K562 (cell line): ENCODE results near the gene MERTK. TPM values are rescaled to one million over a fixed set of nuclear protein-coding genes. Genes with fewer than 3 reads are reported as not detected.
A peak's percentile ranks its signal among the peaks of the same experiment; 100 is the strongest.

ENCODE experiments used
- ATAC-seq: fragments of 200-7000 bp; cut with Tn5 transposase; 3 replicates; pipeline ENCODE4 v1.9.1; 2020; ENCODE audit warnings: moderate library complexity
- BruUV-seq: library from RNA; stranded (reverse); fragments of 400-500 nt; replicated peaks from 2 replicates; lab custom pipeline; 2021; lab: Mats Ljungman, UMichigan
- CTCF ChIA-PET: fragments of 300-600 bp; formaldehyde crosslinking; extraction: SDS; loops from one replicate; lab custom pipeline; 2021; ENCODE audit warnings: low intra/inter-chr PET ratio; lab: Yijun Ruan, JAX
- POLR2A ChIA-PET: fragments of 300-600, 350-650 bp; sonication (Branson Sonifier 250); formaldehyde crosslinking; extraction: SDS; loops from one replicate; lab custom pipeline; 2021; ENCODE audit warnings: antibody characterized with exemption, inconsistent platforms; lab: Yijun Ruan, JAX
- DNase-seq, 4 experiments: peaks; one replicate each; pipeline versions ENCODE4 v3.0.0 to v3.0.0-alpha.2; 2011 to 2018; ENCODE audit warnings: low spot score in 3 of 4, mixed read lengths in 3 of 4; ENCODE audit errors: extremely low read depth in 1 of 4
- FAIRE-seq: peaks from 2 replicates; lab custom pipeline; 2011; peaks lifted over from hg19 to GRCh38; lab: Jason Lieb, UNC
- H2AFZ ChIP-seq: 2 replicates; pipeline ENCODE4 v1.6.0; 2011; ENCODE audit warnings: low read depth, low read length, control low read depth, inconsistent platforms
- H3K27ac ChIP-seq: fragments of 200-600 bp; 3 replicates; pipeline ENCODE4 v1.8.0; 2011; ENCODE audit warnings: low read depth, mild to moderate bottlenecking, control low read depth, inconsistent platforms, low read length, moderate library complexity, mixed read lengths; ENCODE audit errors: extremely low read depth
- H3K27me3 ChIP-seq, 2 experiments: fragments of 300-600 bp in 1 of 2; 2 replicates in 1 of 2; 3 replicates in 1 of 2; pipeline versions ENCODE4 v1.6.0 to v1.8.0; 2011; ENCODE audit warnings: inconsistent platforms in 2 of 2, low read length in 2 of 2, mild to moderate bottlenecking in 1 of 2, mixed read lengths in 1 of 2, moderate library complexity in 1 of 2; ENCODE audit not compliant: control insufficient read depth in 2 of 2, insufficient read depth in 2 of 2
- H3K36me3 ChIP-seq: fragments of 300-600 bp; 3 replicates; pipeline ENCODE4 v1.8.0; 2011; ENCODE audit warnings: mild to moderate bottlenecking, low read length, inconsistent platforms; ENCODE audit not compliant: control insufficient read depth, insufficient read depth
- H3K4me1 ChIP-seq, 2 experiments: fragments of 200-600 bp in 1 of 2; replicated peaks in 1 of 2; 2 replicates in 1 of 2; 3 replicates in 1 of 2; pipeline versions ENCODE4 v1.5.1 to v1.8.0; 2011; ENCODE audit warnings: inconsistent platforms in 2 of 2, low read length in 2 of 2, mild to moderate bottlenecking in 1 of 2, mixed read lengths in 1 of 2, moderate library complexity in 1 of 2; ENCODE audit not compliant: control insufficient read depth in 2 of 2, insufficient read depth in 2 of 2
- H3K4me2 ChIP-seq: 2 replicates; pipeline ENCODE4 v1.6.1; 2011; ENCODE audit warnings: low read length, control low read depth, inconsistent platforms, mixed read lengths; ENCODE audit not compliant: insufficient read depth
- H3K4me3 ChIP-seq: fragments of 200-600 bp; sonication (generic), shearing (Covaris generic); 2 replicates; pipeline ENCODE4 v1.5.1; 2016; ENCODE audit warnings: control low read depth, inconsistent platforms
- H3K79me2 ChIP-seq: fragments of 200-600 bp; 3 replicates; pipeline ENCODE4 v1.8.0; 2011; ENCODE audit warnings: low read length, inconsistent platforms; ENCODE audit not compliant: control insufficient read depth, insufficient read depth
- H3K9ac ChIP-seq, 2 experiments: 2 replicates each; pipeline versions ENCODE4 v1.6.0 to v1.6.1; 2011; ENCODE audit warnings: low read depth in 2 of 2, low read length in 2 of 2, control low read depth in 1 of 2, inconsistent platforms in 1 of 2, mild to moderate bottlenecking in 1 of 2, mixed read lengths in 1 of 2; ENCODE audit not compliant: insufficient read depth in 1 of 2
- H3K9me1 ChIP-seq: one replicate; pipeline ENCODE4 v1.6.0; 2011; ENCODE audit warnings: inconsistent platforms, mild to moderate bottlenecking, low read length, moderate library complexity; ENCODE audit not compliant: control insufficient read depth, insufficient read depth
- H3K9me3 ChIP-seq: replicated peaks from 2 replicates; pipeline ENCODE4 v1.5.1; 2011; ENCODE audit warnings: low read depth, low read length, inconsistent platforms; ENCODE audit not compliant: control insufficient read depth, insufficient read depth
- H4K20me1 ChIP-seq: replicated peaks from 2 replicates; pipeline ENCODE4 v1.6.1; 2011; ENCODE audit warnings: low read length, inconsistent platforms, mixed read lengths; ENCODE audit not compliant: control insufficient read depth, insufficient read depth
- NELFE ChIP-seq: IDR thresholded peaks from 2 replicates; pipeline ENCODE4 v1.6.1; 2011; ENCODE audit warnings: mild to moderate bottlenecking; ENCODE audit not compliant: insufficient read depth, insufficient read length
- NRF1 ChIP-seq, 2 experiments: fragments of 450-650 bp; IDR thresholded peaks in 1 of 2; conservative IDR thresholded peaks in 1 of 2; 2 replicates each; pipeline ENCODE4 v1.6.1; 2014; ENCODE audit warnings: mild to moderate bottlenecking in 2 of 2
- PCBP1 ChIP-seq: fragments of 200-400 bp; formaldehyde crosslinking; IDR thresholded peaks from 2 replicates; pipeline ENCODE4 v1.6.1; 2018; ENCODE audit warnings: mild to moderate bottlenecking, low read depth, low read length; ENCODE audit not compliant: poor library complexity, severe bottlenecking
- ZNF263 ChIP-seq: sonication (generic); formaldehyde crosslinking; IDR thresholded peaks from 2 replicates; pipeline ENCODE4 v1.8.0; 2022; ENCODE audit warnings: mild to moderate bottlenecking, missing genetic modification reagents, borderline replicate concordance
- WGBS: fragments of 100-300 bp; shearing (Covaris generic); methylation state at CpG from one replicate; pipeline ENCODE4 v1.1.6; 2016; ENCODE audit warnings: low coverage, mixed read lengths; ENCODE audit not compliant: insufficient coverage; ENCODE audit errors: missing lambda C conversion rate; 5-methylcytosine and 5-hydroxymethylcytosine counted together
- in situ Hi-C: fragments of 300-500 bp; cut with MboI; formaldehyde crosslinking; loops from 4 replicates; pipeline ENCODE4 v1.15.0; 2018; ENCODE audit warnings: inconsistent platforms, mixed read lengths
- intact Hi-C: fragments of 100-400 bp; cut with micrococcal nuclease; formaldehyde crosslinking; loops from 2 replicates; pipeline ENCODE4 v1.14.2; 2022
- polyA plus RNA-seq, 8 experiments: library from polyadenylated mRNA; depleted of rRNA in 4 of 8; stranded (reverse) in 5 of 8; unstranded in 3 of 8; fragments of >200 nt; fragmentation: Nextera tagmentation in 2 of 8; fragmentation: Illumina TruSeq in 1 of 8; extraction: Ambion mirVana in 2 of 8; extraction: Trizol in 1 of 8; gene quantifications; 2 replicates each; pipeline versions ENCODE4 v1.2.1 to v1.2.3, GENCODE V29; 2011 to 2014; ENCODE audit warnings: inconsistent platforms in 1 of 8, missing spikeins in 1 of 8
- total RNA-seq, 7 experiments: library from RNA; depleted of rRNA in 6 of 7; stranded (reverse); fragments of >200 nt in 6 of 7; fragmentation: Illumina TruSeq in 2 of 7; extraction: Trizol in 2 of 7; gene quantifications; 2 replicates each; pipeline versions ENCODE4 v1.2.1 to v1.2.3, GENCODE V29; 2011 to 2021; ENCODE audit warnings: low replicate concordance in 1 of 7
- TF ChIP-seq, protein P1 (sequence below), 2 experiments: fragments of 150-350 bp in 1 of 2; IDR thresholded peaks; 2 replicates each; pipeline ENCODE4 v1.6.1; 2012 to 2016; ENCODE audit warnings: low read depth in 2 of 2, low read length in 2 of 2, mild to moderate bottlenecking in 1 of 2, moderate library complexity in 1 of 2

MERTK gene
- total and polyA plus RNA-seq, 9 of the 15 experiments (the other 6 are each of a cell fraction or from before 2014, with no cell fraction given), result 0.23 to 1.6 (median 0.74) TPM

GRCh38 chr2:111970453-111970852 is 72.0 kb downstream of the MERTK start:
- Histone ChIP-seq H3K4me1 (peaks cover 0 to 13% of the 10 kb centered on the region in 2 experiments; a peak in 3 of 5 replicates), H3K4me2 (no peak overlapping the region), H3K27ac (no peak overlapping the region), H3K27me3 (peaks cover 0 to 4% of the 10 kb centered on the region in 2 experiments; a peak in 1 of 5 replicates), H3K9me3 (no peaks in the 10 kb centered on the region), H2AFZ (no peak overlapping the region), H4K20me1 (no peaks in the 10 kb centered on the region; the same call in 1 of the 2 replicates), H3K79me2 (no peaks in the 10 kb centered on the region), H3K36me3 (no peaks in the 10 kb centered on the region), H3K4me3 (no peak overlapping the region), H3K9ac (no peak overlapping the region), H3K9me1 (no peaks in the 10 kb centered on the region)
- WGBS, result 0% methylated on average over 1 of the region's 1 CpG
- FAIRE-seq, result no peak
- ChIA-PET POLR2A (no interaction called here), CTCF (no interaction called here)
- TF ChIP-seq ZNF263 (peak; percentile 93), NELFE (no peak), PCBP1 (peak; percentile 39), NRF1 (conservative IDR thresholded peaks at IDR 0.05 in 1 of 2, IDR thresholded peaks at IDR 0.05 in 1 of 2) (no peak)
- TF ChIP-seq, protein P1, sequence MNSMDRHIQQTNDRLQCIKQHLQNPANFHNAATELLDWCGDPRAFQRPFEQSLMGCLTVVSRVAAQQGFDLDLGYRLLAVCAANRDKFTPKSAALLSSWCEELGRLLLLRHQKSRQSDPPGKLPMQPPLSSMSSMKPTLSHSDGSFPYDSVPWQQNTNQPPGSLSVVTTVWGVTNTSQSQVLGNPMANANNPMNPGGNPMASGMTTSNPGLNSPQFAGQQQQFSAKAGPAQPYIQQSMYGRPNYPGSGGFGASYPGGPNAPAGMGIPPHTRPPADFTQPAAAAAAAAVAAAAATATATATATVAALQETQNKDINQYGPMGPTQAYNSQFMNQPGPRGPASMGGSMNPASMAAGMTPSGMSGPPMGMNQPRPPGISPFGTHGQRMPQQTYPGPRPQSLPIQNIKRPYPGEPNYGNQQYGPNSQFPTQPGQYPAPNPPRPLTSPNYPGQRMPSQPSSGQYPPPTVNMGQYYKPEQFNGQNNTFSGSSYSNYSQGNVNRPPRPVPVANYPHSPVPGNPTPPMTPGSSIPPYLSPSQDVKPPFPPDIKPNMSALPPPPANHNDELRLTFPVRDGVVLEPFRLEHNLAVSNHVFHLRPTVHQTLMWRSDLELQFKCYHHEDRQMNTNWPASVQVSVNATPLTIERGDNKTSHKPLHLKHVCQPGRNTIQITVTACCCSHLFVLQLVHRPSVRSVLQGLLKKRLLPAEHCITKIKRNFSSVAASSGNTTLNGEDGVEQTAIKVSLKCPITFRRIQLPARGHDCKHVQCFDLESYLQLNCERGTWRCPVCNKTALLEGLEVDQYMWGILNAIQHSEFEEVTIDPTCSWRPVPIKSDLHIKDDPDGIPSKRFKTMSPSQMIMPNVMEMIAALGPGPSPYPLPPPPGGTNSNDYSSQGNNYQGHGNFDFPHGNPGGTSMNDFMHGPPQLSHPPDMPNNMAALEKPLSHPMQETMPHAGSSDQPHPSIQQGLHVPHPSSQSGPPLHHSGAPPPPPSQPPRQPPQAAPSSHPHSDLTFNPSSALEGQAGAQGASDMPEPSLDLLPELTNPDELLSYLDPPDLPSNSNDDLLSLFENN (IDR thresholded peaks at IDR 0.05; ENCODE audit: low read depth in 2 of 2, low read length in 2 of 2), result no peak
- intact Hi-C loops (no loop called here), in situ Hi-C loops (no loop called here)
- no TSS peak for BruUV-seq
- DNase-seq, result no peak
- no peak for ATAC-seq
